Smooth muscle cell (in vitro differentiated cells): Measurements from ENCODE around the gene OR51B2. TPM values are rescaled to one million over a fixed set of nuclear protein-coding genes. Genes with fewer than 3 reads are reported as not detected.

Experiments
- DNase-seq: peaks from one replicate; lab custom pipeline; 2025; ENCODE audit not compliant: unreplicated experiment; lab: John Stamatoyannopoulos, UW
- H2AFZ ChIP-seq: fragments of 200-600 bp; sonication (generic); 2 replicates; pipeline ENCODE4 v1.6.0; 2016; ENCODE audit warnings: antibody characterized with exemption, low read depth, mild to moderate bottlenecking
- H3F3A ChIP-seq: fragments of 200-600 bp; sonication (generic); 2 replicates; pipeline ENCODE4 v1.6.0; 2017; ENCODE audit warnings: antibody characterized with exemption, low read depth
- H3K27ac ChIP-seq: fragments of 200-600 bp; sonication (generic); 2 replicates; pipeline ENCODE4 v1.5.1; 2016; ENCODE audit warnings: low read depth, mild to moderate bottlenecking
- H3K27me3 ChIP-seq: fragments of 200-600 bp; sonication (generic); 2 replicates; pipeline ENCODE4 v1.6.1; 2016; ENCODE audit warnings: low read depth, mild to moderate bottlenecking
- H3K36me3 ChIP-seq: fragments of 200-600 bp; sonication (generic); 2 replicates; pipeline ENCODE4 v1.5.1; 2016; ENCODE audit warnings: low read depth
- H3K4me1 ChIP-seq: fragments of 200-600 bp; sonication (generic); 2 replicates; pipeline ENCODE4 v1.5.1; 2016; ENCODE audit warnings: low read depth
- H3K4me2 ChIP-seq: fragments of 200-600 bp; sonication (generic); 2 replicates; pipeline ENCODE4 v1.6.0; 2016; ENCODE audit warnings: mild to moderate bottlenecking
- H3K4me3 ChIP-seq: fragments of 200-600 bp; sonication (generic); 2 replicates; pipeline ENCODE4 v1.5.1; 2016; ENCODE audit warnings: mild to moderate bottlenecking
- H3K79me2 ChIP-seq: fragments of 200-600 bp; sonication (generic); 2 replicates; pipeline ENCODE4 v1.6.0; 2016; ENCODE audit warnings: low read depth, mild to moderate bottlenecking
- H3K9ac ChIP-seq: fragments of 200-600 bp; sonication (generic); 2 replicates; pipeline ENCODE4 v1.6.0; 2016; ENCODE audit warnings: low read depth
- H3K9me3 ChIP-seq: fragments of 200-600 bp; sonication (generic); replicated peaks from 2 replicates; pipeline ENCODE4 v1.5.1; 2016; ENCODE audit warnings: low read depth
- H4K20me1 ChIP-seq: fragments of 200-600 bp; sonication (generic); 2 replicates; pipeline ENCODE4 v1.6.0; 2016; ENCODE audit warnings: low read depth
- CTCF ChIP-seq: fragments of 200-600 bp; sonication (generic); IDR thresholded peaks from 2 replicates; pipeline ENCODE4 v1.5.1; 2017; ENCODE audit warnings: borderline replicate concordance, mild to moderate bottlenecking, antibody characterized with exemption; ENCODE audit not compliant: insufficient read depth, poor library complexity, severe bottlenecking
- WGBS: methylation state at CpG from one replicate; pipeline ENCODE4 v1.1.7; 2016; ENCODE audit warnings: low lambda C conversion rate; 5-methylcytosine and 5-hydroxymethylcytosine counted together
- polyA plus RNA-seq: library from polyadenylated mRNA; unstranded; fragments of >200 nt; fragmentation: Nextera tagmentation; extraction: Ambion mirVana; gene quantifications from 2 replicates; pipeline ENCODE4 v1.2.1, GENCODE V29; 2016
- total RNA-seq: library from RNA; depleted of rRNA; stranded (reverse); fragments of >200 nt; gene quantifications from 2 replicates; pipeline ENCODE4 v1.2.3, GENCODE V29; 2014

Gene OR51B2
- total and polyA plus RNA-seq, 2 experiments from 2014 or later, result not detected

DNA sequence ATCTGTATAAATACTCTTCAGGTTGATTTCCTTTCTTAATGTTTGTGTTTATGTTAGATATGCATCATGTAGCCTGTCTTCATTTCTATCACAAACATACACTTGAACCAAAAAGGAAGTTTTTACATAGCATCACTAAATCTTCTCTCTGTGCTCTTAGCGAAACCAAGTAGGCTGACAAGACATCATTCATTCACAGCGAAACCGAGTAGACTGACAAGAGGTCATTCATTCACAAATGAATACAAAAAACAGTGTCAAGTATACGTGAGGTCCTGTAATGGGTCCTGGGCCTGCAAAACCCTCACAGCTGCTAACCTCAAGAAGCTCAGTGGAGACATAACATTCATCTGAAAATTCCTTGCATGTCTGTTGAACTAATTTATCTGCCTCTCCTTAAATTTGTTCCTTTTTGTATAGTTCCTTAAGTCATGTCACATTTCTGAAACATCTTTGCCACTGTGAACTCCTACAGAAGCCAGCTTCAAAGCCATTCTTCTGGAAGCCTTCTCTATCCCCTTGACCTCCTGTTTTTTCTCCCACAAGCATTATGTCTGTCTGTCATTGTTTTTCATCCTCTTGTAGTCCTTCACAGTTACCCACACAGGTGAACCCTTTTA lies 44.5 kb downstream of the OR51B2 start:
- H3K4me3 ChIP-seq, result no peak overlapping the region
- H3K9ac ChIP-seq, result no peak overlapping the region
- H3F3A ChIP-seq, result no peaks in the 10 kb centered on the region
- no peaks in the 10 kb centered on the region for H3K79me2 ChIP-seq
- no peak for TF ChIP-seq CTCF
- no peaks in the 10 kb centered on the region for H4K20me1 ChIP-seq
- H3K4me1 ChIP-seq, result no peaks in the 10 kb centered on the region
- H2AFZ ChIP-seq, result no peak overlapping the region
- H3K36me3 ChIP-seq, result no peaks in the 10 kb centered on the region
- no peak for DNase-seq
- H3K9me3 ChIP-seq, result no peaks in the 10 kb centered on the region
- 92% methylated on average over 4 of the region's 4 CpGs for WGBS
- H3K27ac ChIP-seq, result no peak overlapping the region
- no peaks in the 10 kb centered on the region for H3K27me3 ChIP-seq
- no peak overlapping the region for H3K4me2 ChIP-seq

GRCh38 chr11:5277807-5278382 lies 46.2 kb downstream of the OR51B2 start:
- Histone ChIP-seq H3K79me2 (no peaks in the 10 kb centered on the region), H3K27me3 (no peaks in the 10 kb centered on the region), H4K20me1 (no peaks in the 10 kb centered on the region), H2AFZ (no peak overlapping the region), H3K4me2 (no peak overlapping the region), H3K36me3 (no peaks in the 10 kb centered on the region), H3K4me1 (no peaks in the 10 kb centered on the region), H3K9ac (no peak overlapping the region), H3F3A (no peaks in the 10 kb centered on the region), H3K4me3 (no peak overlapping the region), H3K27ac (no peak overlapping the region), H3K9me3 (no peaks in the 10 kb centered on the region)
- WGBS, result 100% methylated on average over 1 of the region's 1 CpG
- DNase-seq, result no peak
- no peak for TF ChIP-seq CTCF

GRCh38 chr11:5276697-5277096 lies 47.4 kb downstream of the OR51B2 start:
- Histone ChIP-seq H3K9me3 (no peaks in the 10 kb centered on the region), H3K4me3 (no peak overlapping the region), H3K36me3 (no peaks in the 10 kb centered on the region), H3K4me2 (no peak overlapping the region), H3K27me3 (no peaks in the 10 kb centered on the region), H3F3A (no peaks in the 10 kb centered on the region), H4K20me1 (no peaks in the 10 kb centered on the region), H2AFZ (no peak overlapping the region), H3K9ac (no peak overlapping the region), H3K79me2 (no peaks in the 10 kb centered on the region), H3K27ac (no peak overlapping the region), H3K4me1 (no peaks in the 10 kb centered on the region)
- no peak for TF ChIP-seq CTCF
- no peak for DNase-seq
- WGBS, result 90% methylated on average over 2 of the region's 2 CpGs
